ENCODE data around the gene PRMT9. TPM values are rescaled to one million over a fixed set of nuclear protein-coding genes. Genes with fewer than 3 reads are reported as not detected.

The PRMT9 gene
- total and polyA plus RNA-seq, 2 of the 4 experiments (the other 2 are of a cell fraction): 5.0 to 14.2 TPM

- Histone ChIP-seq H3K4me3 (ENCODE audit: insufficient read depth, low read depth, low read length) (no peak overlapping the region), H2BK20ac (ENCODE audit: low read depth, low read length) (no peak overlapping the region), H2BK5ac (ENCODE audit: low read depth, low read length, poor library complexity, severe bottlenecking) (no peak overlapping the region), H3K23ac (ENCODE audit: low read depth, low read length) (no peak overlapping the region), H3K27me3 (ENCODE audit: control insufficient read depth, insufficient read depth, low read length) (no peaks in the 10 kb centered on the region), H3K4me2 (ENCODE audit: low read depth, low read length) (no peak overlapping the region), H4K8ac (ENCODE audit: low read depth in 2 of 2, low read length in 2 of 2) (no peak overlapping the region), H3K9me1 (ENCODE audit: insufficient read depth, low read length) (no peaks in the 10 kb centered on the region), H3K27ac (ENCODE audit: insufficient read depth, low read length) (no peak overlapping the region), H3K79me1 (ENCODE audit: low read depth in 1 of 2, low read length in 2 of 2) (no peaks in the 10 kb centered on the region), H2AFZ (replicated peaks; ENCODE audit: low read length, poor library complexity) (no peak overlapping the region), H3K9ac (ENCODE audit: low read depth, low read length) (no peak overlapping the region), H3K4ac (ENCODE audit: low read depth, low read length) (no peak overlapping the region), H4K91ac (ENCODE audit: insufficient read depth, low read depth, low read length) (no peak overlapping the region), H2BK120ac (ENCODE audit: low read depth, low read length) (no peak overlapping the region), H2AK9ac (replicated peaks; ENCODE audit: low read depth, low read length, poor library complexity) (no peak overlapping the region), H3K56ac (ENCODE audit: extremely low read depth, insufficient read depth, low read length) (no peak overlapping the region), H3K36me3 (ENCODE audit: control insufficient read depth, insufficient read depth, low read length) (no peaks in the 10 kb centered on the region), H4K5ac (ENCODE audit: low read depth, low read length) (no peak overlapping the region), H3K18ac (ENCODE audit: low read depth, low read length) (no peak overlapping the region), H3K4me1 (ENCODE audit: control insufficient read depth, insufficient read depth, low read length) (0 out of 2 replicates have a peak, but pooled peaks cover 1% of the 10 kb centered on the region), H3K14ac (replicated peaks; ENCODE audit: low read depth, low read length) (no peak overlapping the region), H3K9me3 (ENCODE audit: control insufficient read depth, insufficient read depth, low read length) (peaks cover 3% of the 10 kb centered on the region; the same call in 1 of the 2 replicates), H4K20me1 (ENCODE audit: insufficient read depth, low read length) (no peaks in the 10 kb centered on the region), H2AK5ac (ENCODE audit: low read depth, low read length) (no peak overlapping the region), H2BK15ac (ENCODE audit: low read depth, low read length) (no peak overlapping the region)
- peak; percentile 72 for ATAC-seq (ENCODE audit: low read depth)
- BruUV-seq (replicated peaks): no TSS peak
- ChIA-PET POLR2A (ENCODE audit: unreplicated experiment) (no interaction called here), CTCF (interaction anchor here (2.5 kb wide), 1 partner anchor 162 kb away, joined by 7 read pairs; no protein-coding TSS in a partner anchor)
- dilution Hi-C loops (cut with HindIII; ENCODE audit: low sequenced_read_pairs, unreplicated experiment) (no loop called here), in situ Hi-C loops (cut with MboI; ENCODE audit: low sequenced_read_pairs) (loop anchor here (5.0 kb wide), 1 partner anchor 162 kb away; no protein-coding TSS in a partner anchor), intact Hi-C loops (cut with micrococcal nuclease) (no loop called here)
- no peak for TF ChIP-seq RFX5 (IDR thresholded peaks at IDR 0.05; ENCODE audit: low read depth, low read length)
- no peak for TF ChIP-seq RAD21 (IDR thresholded peaks at IDR 0.05; ENCODE audit: low read length)
- no peak for TF ChIP-seq CHD1 (IDR thresholded peaks at IDR 0.05; ENCODE audit: low read depth, low read length)
- no peak for TF ChIP-seq CEBPB (IDR thresholded peaks at IDR 0.05; ENCODE audit: low read depth, low read length)
- TF ChIP-seq MXI1 (IDR thresholded peaks at IDR 0.05; ENCODE audit: borderline replicate concordance, low read depth, low read length): no peak
- WGBS, 2 experiments (ENCODE audit: extremely low coverage in 2 of 2, insufficient read length in 1 of 2): no CpG with 5 or more reads among the region's 1 CpG
- DNase-seq: peak; percentile 31
Measured at GRCh38 chr4:147704846-147705245, 20.9 kb upstream of the PRMT9 start.

All from IMR-90 (cell line).